ENCODE data around the gene ALDOB.

DNA sequence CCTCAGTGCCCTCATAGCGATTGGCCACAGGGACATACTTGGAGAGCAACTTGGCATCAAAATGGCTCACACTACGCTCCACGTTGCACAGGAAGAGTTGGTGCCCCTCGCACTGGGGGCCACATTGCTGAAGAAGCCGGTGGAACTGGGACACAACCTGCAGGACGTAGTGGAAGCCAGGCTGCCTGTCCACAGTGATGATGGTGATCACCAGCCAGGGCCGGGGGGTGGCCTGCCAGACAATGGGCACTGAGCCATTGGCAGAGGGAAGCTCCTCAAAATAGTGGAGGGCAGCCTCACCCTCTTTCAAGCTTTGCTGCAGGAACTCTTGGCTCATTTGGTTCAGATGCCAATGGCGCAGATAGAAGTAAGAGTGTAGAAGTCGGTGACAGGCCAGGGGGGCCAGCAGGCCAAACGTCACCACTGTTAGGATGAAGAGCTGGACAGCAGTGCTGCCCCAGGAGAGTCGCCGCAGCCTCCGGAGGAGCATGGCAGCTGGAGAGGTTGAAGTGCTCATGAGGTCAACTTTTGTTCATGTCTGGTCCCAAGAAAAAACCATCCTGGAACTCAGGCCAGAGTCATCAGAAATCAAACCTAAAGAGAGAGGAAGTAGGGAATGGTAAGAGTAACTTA lies 41.1 kb upstream of the ALDOB start:
- TF ChIP-seq, protein P1, sequence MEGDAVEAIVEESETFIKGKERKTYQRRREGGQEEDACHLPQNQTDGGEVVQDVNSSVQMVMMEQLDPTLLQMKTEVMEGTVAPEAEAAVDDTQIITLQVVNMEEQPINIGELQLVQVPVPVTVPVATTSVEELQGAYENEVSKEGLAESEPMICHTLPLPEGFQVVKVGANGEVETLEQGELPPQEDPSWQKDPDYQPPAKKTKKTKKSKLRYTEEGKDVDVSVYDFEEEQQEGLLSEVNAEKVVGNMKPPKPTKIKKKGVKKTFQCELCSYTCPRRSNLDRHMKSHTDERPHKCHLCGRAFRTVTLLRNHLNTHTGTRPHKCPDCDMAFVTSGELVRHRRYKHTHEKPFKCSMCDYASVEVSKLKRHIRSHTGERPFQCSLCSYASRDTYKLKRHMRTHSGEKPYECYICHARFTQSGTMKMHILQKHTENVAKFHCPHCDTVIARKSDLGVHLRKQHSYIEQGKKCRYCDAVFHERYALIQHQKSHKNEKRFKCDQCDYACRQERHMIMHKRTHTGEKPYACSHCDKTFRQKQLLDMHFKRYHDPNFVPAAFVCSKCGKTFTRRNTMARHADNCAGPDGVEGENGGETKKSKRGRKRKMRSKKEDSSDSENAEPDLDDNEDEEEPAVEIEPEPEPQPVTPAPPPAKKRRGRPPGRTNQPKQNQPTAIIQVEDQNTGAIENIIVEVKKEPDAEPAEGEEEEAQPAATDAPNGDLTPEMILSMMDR (IDR thresholded peaks at IDR 0.05; ENCODE audit: extremely low read depth in 1 of 2, insufficient read depth in 1 of 2, low read depth in 1 of 2, low read length in 2 of 2), result no peak
- TF ChIP-seq MAX (IDR thresholded peaks at IDR 0.05; ENCODE audit: insufficient read depth, insufficient read length) (no peak), FOS (IDR thresholded peaks at IDR 0.05; ENCODE audit: borderline replicate concordance, insufficient read depth, low read length) (no peak), POLR2AphosphoS5 (IDR thresholded peaks at IDR 0.05; ENCODE audit: insufficient read depth, low read depth, low read length) (no peak), EZH2 (IDR thresholded peaks at IDR 0.05; ENCODE audit: borderline replicate concordance, low read depth, low read length, severe bottlenecking) (no peak), POLR2A (IDR thresholded peaks at IDR 0.05; ENCODE audit: low read depth, low read length) (no peak), MYC (IDR thresholded peaks at IDR 0.05; ENCODE audit: low read depth, low read length) (no peak), GATA2 (IDR thresholded peaks at IDR 0.05; ENCODE audit: insufficient read depth, insufficient read length, low read depth, low read length) (no peak)
